Mesendoderm (in vitro differentiated cells): ENCODE measurements around the gene PYDC1.

Experiments
- DNase-seq: peaks from one replicate; pipeline ENCODE4 v3.0.0; 2013
- H2AK5ac ChIP-seq: 2 replicates; pipeline ENCODE4 v1.6.1; 2013; ENCODE audit warnings: low read length, inconsistent platforms
- H2BK120ac ChIP-seq: 2 replicates; pipeline ENCODE4 v1.6.1; 2013; ENCODE audit warnings: low read depth, mild to moderate bottlenecking, low read length, moderate library complexity, mixed read lengths
- H2BK15ac ChIP-seq: replicated peaks from 2 replicates; pipeline ENCODE4 v1.6.1; 2013; ENCODE audit warnings: low read depth, mild to moderate bottlenecking, moderate library complexity
- H2BK5ac ChIP-seq: 2 replicates; pipeline ENCODE4 v1.6.1; 2013; ENCODE audit warnings: low read length, inconsistent platforms
- H3K18ac ChIP-seq: 2 replicates; pipeline ENCODE4 v1.6.1; 2013; ENCODE audit warnings: mild to moderate bottlenecking, low read length, mixed read lengths
- H3K23ac ChIP-seq: one replicate; pipeline ENCODE4 v1.6.1; 2013; ENCODE audit warnings: low read length
- H3K27ac ChIP-seq: 2 replicates; pipeline ENCODE4 v1.5.1; 2013; ENCODE audit warnings: low read depth, mild to moderate bottlenecking, inconsistent platforms, low read length, moderate library complexity
- H3K27me3 ChIP-seq: 2 replicates; pipeline ENCODE4 v1.6.1; 2013; ENCODE audit warnings: low read length, control low read depth, mild to moderate bottlenecking, inconsistent platforms; ENCODE audit not compliant: insufficient read depth, poor library complexity
- H3K36me3 ChIP-seq: 2 replicates; pipeline ENCODE4 v1.6.1; 2013; ENCODE audit warnings: low read length, inconsistent platforms; ENCODE audit not compliant: control insufficient read depth, insufficient read depth
- H3K4ac ChIP-seq: one replicate; pipeline ENCODE4 v1.6.1; 2013; ENCODE audit warnings: low read depth, mild to moderate bottlenecking, low read length, moderate library complexity
- H3K4me1 ChIP-seq: 2 replicates; pipeline ENCODE4 v1.6.1; 2013; ENCODE audit warnings: low read depth, low read length, inconsistent platforms; ENCODE audit not compliant: control insufficient read depth
- H3K4me2 ChIP-seq: 2 replicates; pipeline ENCODE4 v1.6.1; 2013; ENCODE audit warnings: low read length
- H3K4me3 ChIP-seq: 2 replicates; pipeline ENCODE4 v1.5.1; 2013; ENCODE audit warnings: mild to moderate bottlenecking, low read length
- H3K56ac ChIP-seq: one replicate; pipeline ENCODE4 v1.6.1; 2013; ENCODE audit warnings: low read length
- H3K79me1 ChIP-seq: 2 replicates; pipeline ENCODE4 v1.6.1; 2013; ENCODE audit warnings: low read length, inconsistent platforms
- H3K79me2 ChIP-seq: 2 replicates; pipeline ENCODE4 v1.6.1; 2013; ENCODE audit warnings: mild to moderate bottlenecking, low read length; ENCODE audit not compliant: control insufficient read depth, insufficient read depth
- H3K9ac ChIP-seq: 2 replicates; pipeline ENCODE4 v1.6.1; 2013; ENCODE audit warnings: low read length, inconsistent platforms
- H4K5ac ChIP-seq: one replicate; pipeline ENCODE4 v1.6.1; 2013; ENCODE audit warnings: low read length
- H4K8ac ChIP-seq: one replicate; pipeline ENCODE4 v1.6.1; 2013; ENCODE audit warnings: low read depth, mild to moderate bottlenecking, control low read depth, low read length, moderate library complexity
- WGBS: extraction: QIAGEN DNeasy Blood & Tissue Kit; methylation state at CpG from one replicate; pipeline ENCODE4 v1.1.7; 2013; ENCODE audit warnings: low lambda C conversion rate, missing lambda C conversion rate; ENCODE audit not compliant: insufficient coverage; ENCODE audit errors: extremely low coverage; 5-methylcytosine and 5-hydroxymethylcytosine counted together

The PYDC1 gene

DNA sequence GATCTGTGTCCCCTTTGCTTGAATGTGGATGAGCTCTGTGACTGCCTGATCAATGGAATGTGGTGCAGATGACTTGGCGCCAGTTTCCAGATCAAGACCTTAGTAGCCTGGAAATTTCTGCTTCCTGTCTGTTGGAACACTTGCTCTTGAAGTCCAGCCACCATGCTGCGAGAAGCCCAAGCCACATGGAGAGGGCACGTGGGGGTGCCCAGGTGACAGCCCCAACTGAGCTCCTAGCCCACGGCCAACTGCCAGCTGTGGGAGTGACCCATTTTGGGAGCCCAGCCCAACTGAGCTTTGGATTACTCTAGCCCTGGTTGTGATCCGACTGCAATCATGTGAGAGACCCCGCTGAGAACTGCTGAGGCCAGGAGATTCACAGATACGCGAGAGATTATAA lies 39.5 kb upstream of the PYDC1 start:
- H2BK15ac ChIP-seq = no peak overlapping the region
- no peak overlapping the region for H2BK120ac ChIP-seq
- H3K79me2 ChIP-seq = no peaks in the 10 kb centered on the region
- H3K4ac ChIP-seq = no peak overlapping the region
- no peaks in the 10 kb centered on the region for H3K4me1 ChIP-seq
- H2BK5ac ChIP-seq = no peak overlapping the region
- H3K36me3 ChIP-seq = no peaks in the 10 kb centered on the region
- DNase-seq = no peak
- no peak overlapping the region for H3K23ac ChIP-seq
- no peaks in the 10 kb centered on the region for H3K27me3 ChIP-seq
- H3K18ac ChIP-seq = no peak overlapping the region
- H3K27ac ChIP-seq = no peak overlapping the region
- no CpG with 5 or more reads among the region's 8 CpGs for WGBS
- no peak overlapping the region for H3K4me2 ChIP-seq
- no peak overlapping the region for H3K4me3 ChIP-seq
- no peak overlapping the region for H3K9ac ChIP-seq
- H2AK5ac ChIP-seq = no peak overlapping the region
- H4K8ac ChIP-seq = no peak overlapping the region
- H3K56ac ChIP-seq = no peak overlapping the region
- no peak overlapping the region for H4K5ac ChIP-seq
- no peaks in the 10 kb centered on the region for H3K79me1 ChIP-seq

DNA sequence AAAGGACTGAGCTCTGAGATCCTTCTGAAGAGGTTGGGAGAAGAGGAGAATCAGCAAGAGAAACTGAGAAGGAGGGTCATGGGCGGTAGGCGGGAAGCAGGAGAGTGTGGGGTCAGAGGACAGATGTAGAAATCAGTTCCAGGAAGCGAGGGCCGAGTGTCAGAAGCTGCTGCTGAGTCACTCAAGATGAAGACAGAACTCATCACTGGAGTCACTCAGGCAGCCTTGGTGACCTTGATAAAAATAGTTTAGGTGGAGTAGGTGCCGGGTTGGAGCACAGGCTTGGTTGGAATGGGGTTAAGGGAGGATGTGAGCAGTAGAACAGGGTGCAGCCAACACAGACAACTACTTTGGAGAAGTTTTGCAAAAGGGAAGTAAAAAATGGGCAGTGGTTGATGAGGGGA lies 36.7 kb upstream of the PYDC1 start:
- Histone ChIP-seq H3K27ac (no peak overlapping the region), H3K79me1 (no peaks in the 10 kb centered on the region), H3K23ac (no peak overlapping the region), H4K8ac (no peak overlapping the region), H3K36me3 (no peaks in the 10 kb centered on the region), H2AK5ac (no peak overlapping the region), H3K18ac (no peak overlapping the region), H3K4me2 (no peak overlapping the region), H3K27me3 (no peaks in the 10 kb centered on the region), H3K56ac (no peak overlapping the region), H4K5ac (no peak overlapping the region), H3K4me1 (no peaks in the 10 kb centered on the region), H2BK5ac (no peak overlapping the region), H3K9ac (no peak overlapping the region), H3K79me2 (no peaks in the 10 kb centered on the region), H2BK120ac (no peak overlapping the region), H2BK15ac (no peak overlapping the region), H3K4me3 (no peak overlapping the region), H3K4ac (no peak overlapping the region)
- DNase-seq = no peak
- no CpG with 5 or more reads among the region's 5 CpGs for WGBS

GRCh38 chr16:31251435-31251834 lies 34.5 kb upstream of the PYDC1 start:
- Histone ChIP-seq H3K4me3 (no peak overlapping the region), H2AK5ac (no peak overlapping the region), H3K4ac (no peak overlapping the region), H3K18ac (no peak overlapping the region), H3K79me1 (no peaks in the 10 kb centered on the region), H2BK5ac (no peak overlapping the region), H3K9ac (no peak overlapping the region), H3K4me1 (no peaks in the 10 kb centered on the region), H3K4me2 (no peak overlapping the region), H3K56ac (no peak overlapping the region), H2BK15ac (no peak overlapping the region), H3K27ac (no peak overlapping the region), H4K8ac (no peak overlapping the region), H2BK120ac (no peak overlapping the region), H3K79me2 (no peaks in the 10 kb centered on the region), H3K23ac (no peak overlapping the region), H4K5ac (no peak overlapping the region), H3K27me3 (no peaks in the 10 kb centered on the region), H3K36me3 (no peaks in the 10 kb centered on the region)
- no CpG with 5 or more reads among the region's 5 CpGs for WGBS
- DNase-seq = no peak

- Histone ChIP-seq H2BK5ac (no peak overlapping the region), H3K18ac (no peak overlapping the region), H3K27me3 (no peaks in the 10 kb centered on the region), H2BK15ac (no peak overlapping the region), H2AK5ac (no peak overlapping the region), H3K27ac (no peak overlapping the region), H3K9ac (no peak overlapping the region), H3K4me2 (no peak overlapping the region), H3K36me3 (no peaks in the 10 kb centered on the region), H4K5ac (no peak overlapping the region), H3K79me2 (no peaks in the 10 kb centered on the region), H3K79me1 (no peaks in the 10 kb centered on the region), H4K8ac (no peak overlapping the region), H2BK120ac (no peak overlapping the region), H3K4me3 (no peak overlapping the region), H3K4ac (no peak overlapping the region), H3K23ac (no peak overlapping the region), H3K4me1 (no peaks in the 10 kb centered on the region), H3K56ac (no peak overlapping the region)
- WGBS = no CpG with 5 or more reads among the region's 7 CpGs
- DNase-seq = no peak
Measured at GRCh38 chr16:31250782-31251384, 33.9 kb upstream of the PYDC1 start.

DNA sequence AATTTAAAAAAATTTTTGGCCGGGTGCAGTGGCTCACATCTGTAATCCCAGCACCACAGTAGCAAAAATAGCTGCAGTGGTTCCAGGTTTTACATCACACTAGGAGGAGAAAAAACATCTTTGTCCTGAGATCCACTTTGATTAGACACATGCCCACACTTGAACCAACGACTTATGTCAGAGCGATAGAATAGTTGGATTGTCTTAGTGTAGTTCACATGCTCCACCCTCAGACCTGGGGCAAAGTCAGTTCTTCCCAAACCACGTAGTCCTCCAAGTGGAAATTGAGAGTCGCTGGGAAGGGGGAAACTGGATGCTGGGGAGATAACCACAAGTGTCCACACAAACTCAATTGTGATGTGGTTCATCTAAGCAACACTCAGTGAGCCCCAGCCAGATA lies 31.4 kb upstream of the PYDC1 start:
- Histone ChIP-seq H3K9ac (no peak overlapping the region), H3K4me3 (no peak overlapping the region), H3K27ac (no peak overlapping the region), H3K36me3 (no peaks in the 10 kb centered on the region), H3K79me1 (no peaks in the 10 kb centered on the region), H3K4me1 (no peaks in the 10 kb centered on the region), H4K8ac (no peak overlapping the region), H3K27me3 (no peaks in the 10 kb centered on the region), H4K5ac (no peak overlapping the region), H2BK15ac (no peak overlapping the region), H3K4me2 (no peak overlapping the region), H2AK5ac (no peak overlapping the region), H3K79me2 (no peaks in the 10 kb centered on the region), H3K4ac (no peak overlapping the region), H2BK120ac (no peak overlapping the region), H3K23ac (no peak overlapping the region), H3K18ac (no peak overlapping the region), H3K56ac (no peak overlapping the region), H2BK5ac (no peak overlapping the region)
- no CpG with 5 or more reads among the region's 5 CpGs for WGBS
- no peak for DNase-seq

DNA sequence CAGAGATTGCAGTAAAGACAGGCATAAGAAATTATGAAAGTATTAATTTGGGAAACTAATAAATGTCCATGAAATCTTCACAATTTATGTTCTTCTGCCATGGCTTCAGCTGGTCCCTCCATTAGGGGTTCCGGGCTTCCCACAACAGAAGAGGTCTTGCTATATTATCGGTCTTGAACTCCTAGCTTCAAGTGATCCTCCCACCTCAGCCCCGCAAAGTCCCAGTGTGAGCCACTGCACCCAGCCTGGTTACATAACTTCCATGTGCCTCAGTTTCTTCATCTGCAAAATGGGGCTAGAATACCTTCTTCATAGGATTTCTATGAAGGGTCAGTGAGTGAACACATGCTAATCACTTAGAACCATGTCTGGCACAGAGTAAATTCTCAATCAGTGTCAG lies 29.4 kb upstream of the PYDC1 start:
- H3K79me1 ChIP-seq = no peaks in the 10 kb centered on the region
- no peak overlapping the region for H3K9ac ChIP-seq
- H3K79me2 ChIP-seq = no peaks in the 10 kb centered on the region
- no peak overlapping the region for H2AK5ac ChIP-seq
- no peak overlapping the region for H3K23ac ChIP-seq
- no peaks in the 10 kb centered on the region for H3K36me3 ChIP-seq
- no peak overlapping the region for H2BK5ac ChIP-seq
- H3K4me3 ChIP-seq = no peak overlapping the region
- H2BK15ac ChIP-seq = no peak overlapping the region
- H4K5ac ChIP-seq = no peak overlapping the region
- H3K56ac ChIP-seq = no peak overlapping the region
- no peak overlapping the region for H3K4ac ChIP-seq
- no peak overlapping the region for H3K18ac ChIP-seq
- no peak overlapping the region for H3K4me2 ChIP-seq
- WGBS = no CpG with 5 or more reads among the region's 3 CpGs
- no peak for DNase-seq
- H4K8ac ChIP-seq = no peak overlapping the region
- H3K27ac ChIP-seq = no peak overlapping the region
- no peaks in the 10 kb centered on the region for H3K4me1 ChIP-seq
- no peaks in the 10 kb centered on the region for H3K27me3 ChIP-seq
- no peak overlapping the region for H2BK120ac ChIP-seq
